ENCODE results near the gene TMEM171. TPM values are rescaled to one million over a fixed set of nuclear protein-coding genes. Genes with fewer than 3 reads are reported as not detected.

TMEM171 gene
- total RNA-seq, 1 experiment from 2014 or later = 20.8 TPM

GRCh38 chr5:73160239-73160671 is 39.9 kb downstream of the TMEM171 start:
- no peak for DNase-seq
- H3K4me3 Mint-ChIP-seq (ENCODE audit: low read depth, unreplicated experiment) = no peak overlapping the region
- no TSS peak for BruUV-seq (replicated peaks)
- no peak overlapping the region for H3K27ac Mint-ChIP-seq (ENCODE audit: unreplicated experiment)
- no peaks in the 10 kb centered on the region for H3K36me3 Mint-ChIP-seq (ENCODE audit: insufficient read depth, unreplicated experiment)
- CTCF ChIA-PET = interaction anchor here (0.6 kb wide), 1 partner anchor 41 kb away, joined by 6 read pairs; no protein-coding TSS in a partner anchor
- TF ChIP-seq CTCF (IDR thresholded peaks at IDR 0.05; ENCODE audit: unreplicated experiment) = no peak
- H3K9me3 Mint-ChIP-seq (ENCODE audit: low read depth, unreplicated experiment) = no peaks in the 10 kb centered on the region
- peaks cover 26% of the 10 kb centered on the region for H3K27me3 Mint-ChIP-seq (ENCODE audit: unreplicated experiment)
- intact Hi-C loops (cut with micrococcal nuclease; ENCODE audit: unreplicated experiment) = no loop called here
- no peaks in the 10 kb centered on the region for H3K4me1 Mint-ChIP-seq (ENCODE audit: low read depth, unreplicated experiment)

DNA sequence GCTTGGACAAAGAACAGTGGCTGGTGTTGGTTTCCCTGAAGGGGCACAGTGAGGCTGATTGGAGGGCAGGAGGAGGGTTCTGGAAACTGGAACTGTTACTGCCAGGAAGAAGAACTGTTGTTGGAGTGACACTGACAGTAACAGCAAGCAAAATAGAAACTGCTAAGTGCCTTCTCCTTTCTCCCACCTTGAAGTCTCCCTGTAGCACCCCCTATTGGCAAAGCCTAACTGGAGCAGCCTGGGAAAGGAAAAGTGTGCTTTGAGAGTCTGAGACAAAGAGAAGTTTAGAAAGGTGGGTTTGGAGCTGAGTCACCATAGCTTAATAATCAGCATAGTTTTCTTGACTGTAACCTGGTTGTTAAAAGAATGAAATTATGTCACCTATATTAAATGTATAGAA is 50.1 kb downstream of the TMEM171 start:
- no peak for DNase-seq
- BruUV-seq (replicated peaks) = no TSS peak
- intact Hi-C loops (cut with micrococcal nuclease; ENCODE audit: unreplicated experiment) = no loop called here
- Mint-ChIP-seq H3K27me3 (ENCODE audit: unreplicated experiment) (peaks cover 44% of the 10 kb centered on the region), H3K9me3 (ENCODE audit: low read depth, unreplicated experiment) (peaks cover 6% of the 10 kb centered on the region), H3K36me3 (ENCODE audit: insufficient read depth, unreplicated experiment) (no peaks in the 10 kb centered on the region), H3K27ac (ENCODE audit: unreplicated experiment) (no peak overlapping the region), H3K4me1 (ENCODE audit: low read depth, unreplicated experiment) (no peaks in the 10 kb centered on the region), H3K4me3 (ENCODE audit: low read depth, unreplicated experiment) (no peak overlapping the region)
- CTCF ChIA-PET = no interaction called here
- TF ChIP-seq CTCF (IDR thresholded peaks at IDR 0.05; ENCODE audit: unreplicated experiment) = no peak

DNA sequence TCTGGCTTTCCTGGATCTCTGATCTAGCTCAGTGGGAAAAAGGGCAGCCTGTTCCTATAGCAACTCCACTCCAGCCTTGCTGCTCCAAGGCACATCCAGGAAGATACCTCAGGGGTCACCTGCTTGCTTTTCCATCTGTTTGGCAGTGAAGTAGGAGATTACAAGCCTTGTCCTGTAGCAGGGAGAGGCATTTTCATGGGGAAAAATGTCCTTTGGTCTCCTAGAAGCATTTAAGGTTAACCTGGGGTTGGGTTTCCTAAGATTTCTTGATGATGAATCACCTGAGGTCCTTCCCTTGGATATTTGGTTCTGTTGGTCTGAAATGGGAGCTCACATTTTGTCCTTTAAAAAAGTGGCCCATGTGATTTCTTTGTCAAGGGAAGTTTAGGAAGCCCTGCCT is 51.1 kb downstream of the TMEM171 start:
- Mint-ChIP-seq H3K4me3 (ENCODE audit: low read depth, unreplicated experiment) (no peak overlapping the region), H3K27me3 (ENCODE audit: unreplicated experiment) (peaks cover 47% of the 10 kb centered on the region), H3K27ac (ENCODE audit: unreplicated experiment) (no peak overlapping the region), H3K36me3 (ENCODE audit: insufficient read depth, unreplicated experiment) (no peaks in the 10 kb centered on the region), H3K4me1 (ENCODE audit: low read depth, unreplicated experiment) (no peaks in the 10 kb centered on the region), H3K9me3 (ENCODE audit: low read depth, unreplicated experiment) (peaks cover 6% of the 10 kb centered on the region)
- DNase-seq = no peak
- no TSS peak for BruUV-seq (replicated peaks)
- intact Hi-C loops (cut with micrococcal nuclease; ENCODE audit: unreplicated experiment) = no loop called here
- no peak for TF ChIP-seq CTCF (IDR thresholded peaks at IDR 0.05; ENCODE audit: unreplicated experiment)
- CTCF ChIA-PET = no interaction called here

- Mint-ChIP-seq H3K4me1 (ENCODE audit: low read depth, unreplicated experiment) (no peaks in the 10 kb centered on the region), H3K27ac (ENCODE audit: unreplicated experiment) (no peak within 1 kb of the TSS), H3K36me3 (ENCODE audit: insufficient read depth, unreplicated experiment) (no peaks in the 10 kb centered on the region), H3K4me3 (ENCODE audit: low read depth, unreplicated experiment) (no peak within 1 kb of the TSS), H3K27me3 (ENCODE audit: unreplicated experiment) (peaks cover 43% of the 10 kb centered on the region), H3K9me3 (ENCODE audit: low read depth, unreplicated experiment) (peaks cover 6% of the 10 kb centered on the region)
- no TSS peak for BruUV-seq (replicated peaks)
- no peak for TF ChIP-seq CTCF (IDR thresholded peaks at IDR 0.05; ENCODE audit: unreplicated experiment)
- CTCF ChIA-PET = no interaction called here
- intact Hi-C loops (cut with micrococcal nuclease; ENCODE audit: unreplicated experiment) = no loop called here
- DNase-seq = no peak
Observed at GRCh38 chr5:73172951-73173350, 52.6 kb downstream of the TMEM171 start, which contains the start of gene TMEM174. Gene TMEM174, plus strand, starts transcription at chr5:73173193. Its CDS starts 51 bp downstream, at chr5:73173244.
